ENCODE measurements around the gene CBX7. TPM values are rescaled to one million over a fixed set of nuclear protein-coding genes. Genes with fewer than 3 reads are reported as not detected.

Gene CBX7
- total and polyA plus RNA-seq, 10 donors, result 20.2 to 99.4 (median 60.3) TPM

DNA sequence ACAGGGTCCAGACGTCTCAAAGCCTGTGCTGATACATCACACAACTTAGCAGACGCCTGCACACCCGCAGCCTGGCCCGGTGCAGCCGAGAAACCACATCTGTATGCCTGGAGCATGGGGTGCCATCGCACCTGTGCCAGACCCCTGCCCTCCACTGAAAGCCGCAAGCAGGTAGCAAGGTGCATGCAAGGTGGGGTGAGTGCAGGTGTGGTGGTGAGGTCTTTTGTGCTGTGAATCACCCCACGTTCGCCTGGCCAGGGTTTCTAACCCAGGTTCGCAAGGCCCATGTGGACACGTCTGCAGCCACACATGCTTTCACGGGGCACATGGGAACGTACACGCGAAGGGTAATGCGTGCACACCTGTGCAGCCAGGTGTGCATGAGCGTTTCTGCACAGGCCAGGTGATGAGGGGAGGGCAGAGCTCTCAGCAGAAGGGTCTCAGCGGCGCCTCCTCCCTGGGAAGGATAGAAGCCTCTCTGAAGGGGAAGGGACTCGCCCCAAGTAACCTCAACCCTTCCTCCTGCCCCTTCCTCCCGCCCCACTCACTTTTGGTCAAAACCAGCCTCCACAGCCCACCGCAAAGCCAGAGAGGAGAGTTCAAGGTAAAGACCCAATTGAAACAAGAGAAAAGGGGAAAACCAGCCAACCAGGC lies 19.5 kb downstream of the CBX7 start:
- no peak overlapping the region for H3K27ac ChIP-seq
- WGBS, 5 donors, result 82 to 95% (median 93%) methylated on average over 18 to 22 of the region's 22 CpGs
- no peak overlapping the region for H3K4me3 ChIP-seq
- intact Hi-C loops (cut with DNase I; ENCODE audit: low total_unique reads), result no loop called here
- DNase-seq, result peak; percentile 66
- H3K4me1 ChIP-seq, result peaks cover 0 to 22% (median 9%) of the 10 kb centered on the region in 6 donors
- H3K27me3 ChIP-seq (replicated peaks in 1 of 7), result no peaks in the 10 kb centered on the region
- no peaks in the 10 kb centered on the region for H3K9me3 ChIP-seq
- peaks cover 0 to 78% (median 26%) of the 10 kb centered on the region in 6 donors for H3K36me3 ChIP-seq
- TF ChIP-seq POLR2A (IDR thresholded peaks at IDR 0.05) (no peak), POLR2AphosphoS5 (IDR thresholded peaks at IDR 0.05) (peak in 2 of 3 donors; percentile 27 to 49)
- TF ChIP-seq, protein P1, sequence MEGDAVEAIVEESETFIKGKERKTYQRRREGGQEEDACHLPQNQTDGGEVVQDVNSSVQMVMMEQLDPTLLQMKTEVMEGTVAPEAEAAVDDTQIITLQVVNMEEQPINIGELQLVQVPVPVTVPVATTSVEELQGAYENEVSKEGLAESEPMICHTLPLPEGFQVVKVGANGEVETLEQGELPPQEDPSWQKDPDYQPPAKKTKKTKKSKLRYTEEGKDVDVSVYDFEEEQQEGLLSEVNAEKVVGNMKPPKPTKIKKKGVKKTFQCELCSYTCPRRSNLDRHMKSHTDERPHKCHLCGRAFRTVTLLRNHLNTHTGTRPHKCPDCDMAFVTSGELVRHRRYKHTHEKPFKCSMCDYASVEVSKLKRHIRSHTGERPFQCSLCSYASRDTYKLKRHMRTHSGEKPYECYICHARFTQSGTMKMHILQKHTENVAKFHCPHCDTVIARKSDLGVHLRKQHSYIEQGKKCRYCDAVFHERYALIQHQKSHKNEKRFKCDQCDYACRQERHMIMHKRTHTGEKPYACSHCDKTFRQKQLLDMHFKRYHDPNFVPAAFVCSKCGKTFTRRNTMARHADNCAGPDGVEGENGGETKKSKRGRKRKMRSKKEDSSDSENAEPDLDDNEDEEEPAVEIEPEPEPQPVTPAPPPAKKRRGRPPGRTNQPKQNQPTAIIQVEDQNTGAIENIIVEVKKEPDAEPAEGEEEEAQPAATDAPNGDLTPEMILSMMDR (IDR thresholded peaks at IDR 0.05 in 8 of 11, conservative IDR thresholded peaks at IDR 0.05 in 3 of 11), result no peak

DNA sequence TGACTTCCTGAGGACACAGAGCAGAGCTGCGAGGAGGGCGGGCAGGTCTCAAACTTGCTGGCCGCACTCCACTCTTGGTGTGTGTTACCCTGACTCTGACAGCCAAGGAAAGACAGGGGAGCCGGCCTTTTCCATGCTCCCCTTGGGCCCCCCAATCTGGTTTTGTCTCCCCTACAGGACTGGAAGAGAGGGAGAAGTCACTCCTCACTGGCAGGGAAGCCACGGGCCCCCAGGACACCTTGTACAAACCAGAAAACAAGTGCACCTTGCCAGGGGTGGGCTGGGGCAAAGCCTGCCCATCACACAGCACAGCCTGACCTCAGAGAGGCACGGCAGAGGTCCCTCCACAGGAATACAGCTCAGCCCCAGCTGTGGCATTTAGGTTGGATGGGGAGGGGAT lies 20.2 kb downstream of the CBX7 start:
- Histone ChIP-seq H3K4me3 (no peak overlapping the region), H3K36me3 (peaks cover 0 to 71% (median 26%) of the 10 kb centered on the region in 6 donors), H3K27ac (peak overlapping the region in 1 of 8 donors; percentile 58), H3K27me3 (replicated peaks in 1 of 7) (no peaks in the 10 kb centered on the region), H3K9me3 (no peaks in the 10 kb centered on the region), H3K4me1 (peaks cover 0 to 22% (median 9%) of the 10 kb centered on the region in 6 donors)
- intact Hi-C loops (cut with DNase I; ENCODE audit: low total_unique reads), result no loop called here
- TF ChIP-seq, protein P1 (IDR thresholded peaks at IDR 0.05 in 8 of 11, conservative IDR thresholded peaks at IDR 0.05 in 3 of 11), result no peak
- TF ChIP-seq POLR2AphosphoS5 (IDR thresholded peaks at IDR 0.05) (no peak), POLR2A (IDR thresholded peaks at IDR 0.05) (no peak)
- peak; percentile 64 for DNase-seq
- 80 to 90% (median 86%) methylated on average over 6 of the region's 6 CpGs for WGBS, 5 donors

DNA sequence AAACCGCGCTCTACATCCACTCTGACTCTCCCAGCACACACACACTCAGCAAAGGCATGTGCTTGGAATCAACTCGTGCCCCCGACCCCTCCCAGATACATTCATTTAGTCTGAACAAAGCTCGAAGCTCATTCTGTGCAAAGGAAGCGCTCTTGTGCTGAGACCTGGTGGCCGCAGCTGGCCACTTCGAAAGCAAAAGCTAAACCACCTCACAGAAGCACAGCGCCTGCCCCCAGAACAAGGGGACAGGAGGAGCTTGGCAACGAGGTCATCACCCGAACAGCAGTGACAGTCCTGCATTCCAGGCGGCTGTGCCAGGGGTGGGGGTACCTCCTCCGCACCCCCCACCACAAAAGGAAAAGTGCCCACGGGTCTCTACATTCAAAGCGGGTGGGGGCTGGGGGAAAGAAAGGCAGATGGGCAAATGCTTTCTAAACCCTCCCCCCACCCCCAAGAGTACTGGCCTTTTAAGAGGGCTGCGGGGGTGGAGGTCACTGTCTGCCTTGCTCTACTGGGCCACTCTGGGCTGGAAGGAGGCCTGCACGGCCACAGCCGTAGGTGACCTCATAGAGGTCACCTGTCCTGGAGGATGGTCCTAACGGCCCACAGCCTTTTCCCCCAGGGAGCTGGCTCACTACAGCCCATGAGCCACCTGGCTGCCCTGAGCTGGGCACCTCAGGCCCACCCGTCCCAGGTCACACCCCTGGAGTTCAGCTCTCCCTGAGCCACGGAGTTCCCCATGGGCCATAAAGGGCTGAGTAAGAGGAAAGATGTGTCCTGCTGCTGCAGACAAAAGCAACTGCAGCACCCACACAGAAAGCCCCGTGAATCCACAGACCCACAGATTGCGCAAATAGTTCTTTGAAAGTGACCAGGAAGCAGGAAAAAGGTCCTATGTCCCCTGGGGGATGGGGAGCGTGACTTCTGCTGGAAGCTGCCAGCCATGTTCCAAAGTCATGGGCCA lies 21.3 kb downstream of the CBX7 start:
- DNase-seq, result peak; percentile 72
- 65 to 70% (median 66%) methylated on average over 15 to 24 of the region's 24 CpGs for WGBS, 5 donors
- peaks cover 0 to 60% (median 24%) of the 10 kb centered on the region in 6 donors for H3K36me3 ChIP-seq
- no peaks in the 10 kb centered on the region for H3K9me3 ChIP-seq
- H3K4me3 ChIP-seq, result no peak overlapping the region
- TF ChIP-seq, protein P1 (IDR thresholded peaks at IDR 0.05 in 8 of 11, conservative IDR thresholded peaks at IDR 0.05 in 3 of 11), result no peak
- TF ChIP-seq POLR2AphosphoS5 (IDR thresholded peaks at IDR 0.05) (peak in 1 of 3 donors; percentile 37), POLR2A (IDR thresholded peaks at IDR 0.05) (no peak)
- H3K4me1 ChIP-seq, result peaks cover 0 to 22% (median 9%) of the 10 kb centered on the region in 6 donors
- H3K27me3 ChIP-seq (replicated peaks in 1 of 7), result no peaks in the 10 kb centered on the region
- intact Hi-C loops (cut with DNase I; ENCODE audit: low total_unique reads), result no loop called here
- H3K27ac ChIP-seq, result peak overlapping the region in 7 of 8 donors; percentile 1 to 60 (median 49)

Data from spleen (tissue), 11 donors.